ENCODE data around the gene WIPF1.

WIPF1 gene

GRCh38 chr2:174621323-174621722 is 23.7 kb upstream of the WIPF1 start:
- no peak for DNase-seq (ENCODE audit: low spot score)

- DNase-seq (ENCODE audit: low spot score) = no peak
These were observed 20.6 kb upstream of the WIPF1 start for GRCh38 chr2:174618179-174618578.

GRCh38 chr2:174617718-174618117 is 20.1 kb upstream of the WIPF1 start:
- DNase-seq (ENCODE audit: low spot score) = no peak

GRCh38 chr2:174617120-174617519 is 19.5 kb upstream of the WIPF1 start:
- DNase-seq (ENCODE audit: low spot score) = peak; percentile 35

GRCh38 chr2:174615871-174616436 is 18.4 kb upstream of the WIPF1 start:
- no peak for DNase-seq (ENCODE audit: low spot score)

GRCh38 chr2:174614261-174614660 is 16.7 kb upstream of the WIPF1 start:
- no peak for DNase-seq (ENCODE audit: low spot score)

GRCh38 chr2:174613531-174613930 is 15.9 kb upstream of the WIPF1 start:
- no peak for DNase-seq (ENCODE audit: low spot score)

- no peak for DNase-seq (ENCODE audit: low spot score)
These were observed 15.4 kb upstream of the WIPF1 start for GRCh38 chr2:174612970-174613369.

- no peak for DNase-seq (ENCODE audit: low spot score)
These were observed 14.2 kb upstream of the WIPF1 start for GRCh38 chr2:174611854-174612253.

- DNase-seq (ENCODE audit: low spot score) = no peak
These were observed 13.4 kb upstream of the WIPF1 start for GRCh38 chr2:174611006-174611405.

GRCh38 chr2:174610243-174610995 is 12.8 kb upstream of the WIPF1 start:
- no peak for DNase-seq (ENCODE audit: low spot score)

GRCh38 chr2:174609261-174609660 is 11.7 kb upstream of the WIPF1 start:
- DNase-seq (ENCODE audit: low spot score) = no peak

GRCh38 chr2:174608866-174609214 is 11.2 kb upstream of the WIPF1 start:
- DNase-seq (ENCODE audit: low spot score) = no peak

GRCh38 chr2:174607989-174608865 is 10.6 kb upstream of the WIPF1 start:
- no peak for DNase-seq (ENCODE audit: low spot score)

- no peak for DNase-seq (ENCODE audit: low spot score)
These were observed 10.0 kb upstream of the WIPF1 start for GRCh38 chr2:174607584-174607983.

GRCh38 chr2:174606336-174606735 is 8.7 kb upstream of the WIPF1 start:
- DNase-seq (ENCODE audit: low spot score) = no peak

- no peak for DNase-seq (ENCODE audit: low spot score)
These were observed 8.1 kb upstream of the WIPF1 start for GRCh38 chr2:174605687-174606086.

GRCh38 chr2:174603280-174603679 is 5.7 kb upstream of the WIPF1 start:
- no peak for DNase-seq (ENCODE audit: low spot score)

GRCh38 chr2:174602745-174603144 is 5.1 kb upstream of the WIPF1 start:
- DNase-seq (ENCODE audit: low spot score) = no peak

- no peak for DNase-seq (ENCODE audit: low spot score)
These were observed 2.7 kb upstream of the WIPF1 start for GRCh38 chr2:174600349-174600748.

GRCh38 chr2:174599310-174599921 is 1.8 kb upstream of the WIPF1 start:
- no peak for DNase-seq (ENCODE audit: low spot score)

- DNase-seq (ENCODE audit: low spot score) = no peak
These were observed 627 bp downstream of the WIPF1 start for GRCh38 chr2:174597009-174597344.

- no peak for DNase-seq (ENCODE audit: low spot score)
These were observed 1.7 kb downstream of the WIPF1 start for GRCh38 chr2:174595891-174596397.

Measured in HuH-7.5 (cell line).